ENCODE results near the gene TRPM8.

- TF ChIP-seq CTCF (IDR thresholded peaks at IDR 0.05; ENCODE audit: low read length), result no peak
- TF ChIP-seq EZH2 (IDR thresholded peaks at IDR 0.05; ENCODE audit: borderline replicate concordance, low read length), result no peak
These were observed 75.5 kb downstream of the TRPM8 start for GRCh38 chr2:233992513-233993217.
